Suprapubic skin (tissue), 4 donors: ENCODE results near the gene PRR16.

Source experiments
- CTCF ChIP-seq, 2 donors: fragments of 200-600 bp in 1 of 2; fragments of 450-650 bp in 1 of 2; sonication (generic) in 1 of 2; IDR thresholded peaks; one replicate each; pipeline ENCODE4 v1.5.1; 2016 to 2019; ENCODE audit warnings: antibody characterized with exemption in 2 of 2, mild to moderate bottlenecking in 1 of 2, moderate library complexity in 1 of 2
- EP300 ChIP-seq: sonication (generic); formaldehyde crosslinking; IDR thresholded peaks from one replicate; pipeline ENCODE4 v1.6.1; 2017; ENCODE audit warnings: antibody characterized with exemption
- POLR2AphosphoS5 ChIP-seq, 3 donors: sonication (generic); formaldehyde crosslinking; IDR thresholded peaks; one replicate each; pipeline ENCODE4 v1.6.1; 2017; ENCODE audit warnings: antibody characterized with exemption in 3 of 3

DNA sequence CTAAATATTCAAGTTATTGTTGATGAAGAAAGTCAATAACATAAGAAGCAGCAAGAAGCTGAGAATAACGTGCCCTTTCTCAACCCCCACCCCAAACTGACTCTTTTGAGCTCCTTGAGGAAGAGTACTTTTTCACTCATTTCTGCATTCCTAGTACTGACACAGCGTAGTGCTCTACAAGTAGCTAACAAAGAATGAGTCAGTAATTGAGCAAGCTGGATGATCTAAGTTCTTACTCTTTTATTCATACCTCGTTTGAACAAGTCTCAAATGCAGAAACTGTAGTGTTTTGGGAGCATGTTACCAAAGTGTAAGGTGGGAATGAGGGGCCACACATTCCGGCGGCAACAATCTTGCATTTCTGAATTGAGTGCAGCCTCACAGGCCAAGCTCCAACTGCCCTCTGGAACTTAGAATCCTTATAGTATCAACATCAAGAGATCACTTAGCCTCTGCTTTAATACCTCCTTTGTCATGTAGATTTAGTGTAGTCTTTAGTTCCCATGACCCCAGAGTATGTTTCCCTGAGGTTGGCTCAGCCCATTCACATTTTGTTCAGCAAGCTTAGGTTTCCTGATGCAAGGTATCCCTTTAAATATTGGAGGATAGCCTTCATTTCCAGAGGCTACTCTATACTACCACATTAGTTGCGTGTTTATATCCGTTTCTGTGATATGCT is 152.0 kb downstream of the PRR16 start:
- TF ChIP-seq CTCF (IDR thresholded peaks at IDR 0.05) (no peak), POLR2AphosphoS5 (IDR thresholded peaks at IDR 0.05) (no peak), EP300 (no peak)
